Upper lobe of left lung (tissue), 4 donors: ENCODE measurements around the gene XRCC6.
"Not testable (repeated sequence)": the region's sequence is repeated elsewhere in the genome, so short reads cannot be mapped to it uniquely, and the experiment has no call there.

Experiments used
- CTCF ChIP-seq, 6 experiments: fragments of 450-650 bp in 4 of 6; fragments of 200-600 bp in 2 of 6; sonication (generic) in 2 of 6; IDR thresholded peaks; one replicate each; pipeline ENCODE4 v1.5.1; 2016 to 2019; ENCODE audit warnings: antibody characterized with exemption in 6 of 6
- POLR2AphosphoS5 ChIP-seq, 2 donors: sonication (generic); formaldehyde crosslinking; IDR thresholded peaks; one replicate each; pipeline ENCODE4 v1.5.1; 2017; ENCODE audit warnings: antibody characterized with exemption in 2 of 2

GRCh38 chr22:41634610-41635009 is 13.5 kb downstream of the XRCC6 start:
- TF ChIP-seq CTCF, POLR2AphosphoS5 (IDR thresholded peaks at IDR 0.05): not testable (repeated sequence)
